AG09309 (cell line): Measurements from ENCODE around the gene GRAMD4.

Source experiments
- DNase-seq: peaks from one replicate; pipeline ENCODE4 v3.0.0-alpha.2; 2010; ENCODE audit warnings: low read depth
- H3K4me3 ChIP-seq: 2 replicates; pipeline ENCODE4 v1.5.1; 2011; ENCODE audit warnings: mild to moderate bottlenecking, low read depth, low read length, moderate library complexity; ENCODE audit not compliant: control insufficient read depth
- CTCF ChIP-seq: IDR thresholded peaks from 2 replicates; pipeline ENCODE4 v1.5.1; 2011; ENCODE audit warnings: mild to moderate bottlenecking, low read depth, low read length, inconsistent platforms; ENCODE audit not compliant: insufficient read depth, control insufficient read depth; ENCODE audit errors: missing control alignments

Gene GRAMD4

GRCh38 chr22:46719921-46720320 lies 99.7 kb downstream of the GRAMD4 start:
- DNase-seq: no peak
- TF ChIP-seq CTCF: no peak
- H3K4me3 ChIP-seq: no peak overlapping the region

- H3K4me3 ChIP-seq: no peak overlapping the region
- TF ChIP-seq CTCF: no peak
- DNase-seq: no peak
Observed at GRCh38 chr22:46721501-46722085, 101.4 kb downstream of the GRAMD4 start.

GRCh38 chr22:46723882-46724281 lies 103.7 kb downstream of the GRAMD4 start:
- no peak for DNase-seq
- no peak for TF ChIP-seq CTCF
- H3K4me3 ChIP-seq: no peak overlapping the region

- TF ChIP-seq CTCF: no peak
- H3K4me3 ChIP-seq: no peak overlapping the region
- no peak for DNase-seq
Observed at GRCh38 chr22:46725096-46725495, 104.9 kb downstream of the GRAMD4 start.

- no peak overlapping the region for H3K4me3 ChIP-seq
- TF ChIP-seq CTCF: no peak
- no peak for DNase-seq
Observed at GRCh38 chr22:46726066-46726985, 106.1 kb downstream of the GRAMD4 start.

GRCh38 chr22:46726986-46727317 lies 106.8 kb downstream of the GRAMD4 start:
- no peak for DNase-seq
- no peak for TF ChIP-seq CTCF
- H3K4me3 ChIP-seq: no peak overlapping the region
